Omental fat pad (tissue), 4 donors: Measurements from ENCODE around the gene ARAP3. TPM values are rescaled to one million over a fixed set of nuclear protein-coding genes. Genes with fewer than 3 reads are reported as not detected.

Experiments
- ATAC-seq: fragments of 150-250 bp; one replicate; pipeline ENCODE4 v1.9.1; 2016; ENCODE audit warnings: mild to moderate bottlenecking, moderate library complexity; ENCODE audit not compliant: low FRiP score
- DNase-seq: peaks from one replicate; pipeline ENCODE4 v3.0.0-alpha.2; 2019; ENCODE audit warnings: low spot score
- CTCF ChIP-seq, 3 donors: fragments of 450-650 bp; IDR thresholded peaks; one replicate each; pipeline ENCODE4 v1.5.1; 2016 to 2017; ENCODE audit warnings: antibody characterized with exemption in 3 of 3, mild to moderate bottlenecking in 3 of 3, moderate library complexity in 2 of 3
- total RNA-seq, 4 donors: library from RNA; depleted of rRNA; stranded (reverse); fragments of >200 nt; gene quantifications; one replicate each; pipeline ENCODE4 v1.1.0, GENCODE V29; 2016

The ARAP3 gene
- total RNA-seq, 4 donors from 2014 or later, result 2.6 to 36.1 (median 9.1) TPM

DNA sequence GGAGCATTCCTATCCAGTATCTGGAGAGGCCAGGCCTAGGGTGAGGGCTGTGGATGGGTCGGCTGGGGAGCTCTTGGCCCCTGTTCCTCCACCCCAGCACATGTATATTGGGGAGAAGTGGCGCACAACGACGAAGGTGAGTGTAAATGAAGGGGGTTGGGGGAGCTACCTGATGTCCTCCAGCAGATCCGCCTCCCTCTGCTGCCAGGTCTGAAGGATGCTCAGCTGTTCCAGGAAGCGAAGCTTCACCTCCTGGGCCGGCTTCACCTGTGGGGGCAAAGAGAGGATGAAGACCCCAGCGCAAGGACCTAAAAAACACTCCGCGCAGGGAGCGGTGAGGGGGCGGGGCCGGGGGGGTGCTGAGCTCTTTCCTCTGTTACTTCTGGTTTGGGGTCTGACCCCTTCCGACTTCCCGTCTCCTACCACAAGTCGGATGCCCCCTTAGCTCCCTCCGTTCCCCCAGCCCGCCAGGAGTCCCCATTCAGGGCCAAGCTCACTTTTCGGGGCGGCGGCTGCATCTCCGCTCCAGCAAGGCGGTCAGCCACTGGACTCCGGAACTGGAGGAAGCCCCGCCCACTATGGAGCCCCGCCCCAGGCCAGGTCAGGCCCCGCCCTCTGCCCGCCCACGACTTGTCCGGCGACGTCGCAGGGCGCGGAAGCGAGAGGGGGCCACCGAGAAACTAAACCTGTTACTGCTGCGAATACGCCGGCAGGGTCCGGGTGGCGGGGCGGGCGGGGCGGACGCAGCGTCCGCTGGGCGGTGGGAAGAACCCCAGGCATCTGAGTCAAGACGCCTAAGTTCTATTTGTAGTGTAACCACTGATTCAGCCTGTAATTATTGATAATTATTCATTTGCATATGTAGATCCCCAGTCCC is 30.9 kb downstream of the ARAP3 start, which contains the start of gene FCHSD1:
FCHSD1 (minus strand) TSS at position 568 of the 877 bp plus-strand sequence; CDS start at position 518, 50 bp downstream.
- ATAC-seq (peak; percentile 94), DNase-seq (peak; percentile 85)
- no peak for TF ChIP-seq CTCF (IDR thresholded peaks at IDR 0.05)

DNA sequence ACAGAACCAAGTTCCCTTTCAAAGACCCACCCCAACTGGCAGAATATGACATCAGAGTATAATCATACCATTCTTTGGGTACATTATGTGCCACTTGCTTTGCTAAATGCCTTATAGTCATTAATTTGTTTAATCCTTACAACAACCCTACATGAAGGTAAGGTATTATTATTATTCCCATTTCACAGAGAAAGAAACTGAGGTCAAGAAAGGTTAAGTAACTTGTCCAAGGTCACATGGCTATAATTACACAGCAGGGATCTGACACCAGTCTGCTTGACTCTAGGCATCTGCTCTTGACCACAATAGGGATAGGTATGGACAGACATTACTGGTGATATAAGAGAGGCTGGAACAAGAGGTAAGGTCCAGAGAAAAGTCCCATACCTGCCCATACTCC is 32.1 kb downstream of the ARAP3 start:
- ATAC-seq (no peak), DNase-seq (no peak)
- no peak for TF ChIP-seq CTCF (IDR thresholded peaks at IDR 0.05)

GRCh38 chr5:141649056-141649688 is 32.9 kb downstream of the ARAP3 start:
- TF ChIP-seq CTCF (IDR thresholded peaks at IDR 0.05), result no peak
- ATAC-seq (no peak), DNase-seq (no peak)

GRCh38 chr5:141647851-141648250 is 34.2 kb downstream of the ARAP3 start:
- ATAC-seq (no peak), DNase-seq (no peak)
- TF ChIP-seq CTCF (IDR thresholded peaks at IDR 0.05), result no peak

- TF ChIP-seq CTCF (IDR thresholded peaks at IDR 0.05), result no peak
- ATAC-seq, result no peak
- DNase-seq, result no peak
Observed at GRCh38 chr5:141647242-141647641, 34.8 kb downstream of the ARAP3 start.

DNA sequence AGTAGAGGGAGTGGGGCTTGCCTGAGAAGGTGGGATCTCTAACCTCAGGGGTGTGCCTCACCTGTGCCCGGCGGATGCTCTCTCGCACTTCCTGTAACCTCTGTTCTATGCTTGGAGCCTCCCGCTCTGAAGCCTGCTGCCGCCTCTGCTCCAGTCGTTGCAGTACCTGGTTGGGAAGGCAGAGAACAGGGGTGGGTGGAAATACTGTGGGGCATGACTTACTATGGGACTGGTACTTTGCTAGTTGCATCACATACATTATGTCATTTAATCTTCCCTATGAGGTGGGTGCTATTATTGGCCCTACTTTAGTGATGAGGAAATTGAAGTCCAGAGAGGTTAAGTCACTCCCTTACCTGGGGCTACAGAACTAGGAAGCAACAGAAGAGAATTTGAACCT is 36.0 kb downstream of the ARAP3 start:
- ATAC-seq (no peak), DNase-seq (no peak)
- TF ChIP-seq CTCF (IDR thresholded peaks at IDR 0.05), result no peak
